ENCODE results near the gene PRIM1. TPM values are rescaled to one million over a fixed set of nuclear protein-coding genes. Genes with fewer than 3 reads are reported as not detected.

Gene PRIM1
- total and polyA plus RNA-seq, 2 of the 13 experiments (the other 11 are each of a cell fraction or from before 2014, with no cell fraction given), result 30.0 to 47.3 TPM

DNA sequence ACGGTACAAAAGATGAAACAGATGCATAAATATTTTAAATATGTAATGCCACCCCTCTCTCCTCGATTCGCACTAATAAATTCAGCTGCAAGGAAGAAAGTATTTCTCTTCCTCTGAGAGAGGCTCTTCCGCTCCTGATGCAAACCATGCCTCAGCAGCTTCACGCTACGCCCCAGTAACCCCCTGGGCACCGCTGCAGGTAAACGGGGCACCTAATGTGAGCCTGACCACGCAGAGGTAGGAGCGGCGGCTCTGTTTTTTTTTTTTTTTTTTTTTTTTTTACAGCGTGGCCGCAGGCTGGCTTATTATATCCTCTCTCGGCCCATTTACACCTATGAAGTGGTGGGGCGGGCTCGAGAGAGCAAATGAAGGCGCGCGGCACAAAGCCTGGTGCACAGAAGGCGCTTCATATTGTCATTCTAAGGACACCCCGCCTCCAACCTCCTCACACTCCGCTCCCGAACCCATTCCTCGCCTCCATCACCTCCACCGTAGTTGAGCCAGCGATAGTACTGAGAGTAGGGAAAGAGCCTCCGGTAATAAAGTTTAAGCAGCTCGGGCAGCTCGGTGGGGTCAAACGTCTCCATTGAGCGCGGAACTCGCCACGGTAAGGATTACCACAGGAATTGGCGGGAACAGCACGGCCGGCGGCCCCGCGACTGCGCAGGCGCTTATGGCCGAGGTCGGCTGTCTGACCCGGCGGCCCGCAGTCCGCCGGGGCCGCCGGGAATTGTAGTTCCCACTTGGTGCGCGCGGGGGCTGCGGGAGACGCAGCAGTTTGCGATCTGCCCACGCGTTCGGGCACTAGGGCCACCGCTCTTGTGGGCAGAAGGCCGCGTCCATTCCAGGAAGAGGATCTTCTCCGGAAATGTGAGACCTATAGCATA, at the start of gene PRIM1 (continued):
- TF ChIP-seq IRF1 (CRISPR knock-in tag; IDR thresholded peaks at IDR 0.05; ENCODE audit: low read depth), result no peak
- TF ChIP-seq ZNF569 (CRISPR knock-in tag; IDR thresholded peaks at IDR 0.05; ENCODE audit: borderline replicate concordance), result no peak
- peak; percentile 41; the same call in 1 of the 2 replicates for TF ChIP-seq ELF3 (CRISPR knock-in tag; IDR thresholded peaks at IDR 0.05)
- TF ChIP-seq CAMTA2 (CRISPR knock-in tag; IDR thresholded peaks at IDR 0.05; ENCODE audit: borderline replicate concordance), result no peak
- TF ChIP-seq GABPB1 (CRISPR knock-in tag; IDR thresholded peaks at IDR 0.05), result peak; percentile 90
- no peak for TF ChIP-seq ATF5 (CRISPR knock-in tag; IDR thresholded peaks at IDR 0.05; ENCODE audit: low read depth)
- no peak; the same call in 1 of the 2 replicates for TF ChIP-seq JDP2 (CRISPR knock-in tag; IDR thresholded peaks at IDR 0.05; ENCODE audit: borderline replicate concordance)
- TF ChIP-seq ZNF780A (CRISPR knock-in tag; IDR thresholded peaks at IDR 0.05), result no peak
- TF ChIP-seq ZNF777 (CRISPR knock-in tag; IDR thresholded peaks at IDR 0.05), result no peak
- 0 out of 2 replicates have a peak, but pooled peaks have one; percentile 61 for TF ChIP-seq MEIS1 (CRISPR knock-in tag; IDR thresholded peaks at IDR 0.05; ENCODE audit: borderline replicate concordance)
- TF ChIP-seq ZFP36L1 (CRISPR knock-in tag; IDR thresholded peaks at IDR 0.05), result no peak
- TF ChIP-seq NPAS2 (CRISPR knock-in tag; IDR thresholded peaks at IDR 0.05; ENCODE audit: borderline replicate concordance), result no peak
- TF ChIP-seq, protein P1, sequence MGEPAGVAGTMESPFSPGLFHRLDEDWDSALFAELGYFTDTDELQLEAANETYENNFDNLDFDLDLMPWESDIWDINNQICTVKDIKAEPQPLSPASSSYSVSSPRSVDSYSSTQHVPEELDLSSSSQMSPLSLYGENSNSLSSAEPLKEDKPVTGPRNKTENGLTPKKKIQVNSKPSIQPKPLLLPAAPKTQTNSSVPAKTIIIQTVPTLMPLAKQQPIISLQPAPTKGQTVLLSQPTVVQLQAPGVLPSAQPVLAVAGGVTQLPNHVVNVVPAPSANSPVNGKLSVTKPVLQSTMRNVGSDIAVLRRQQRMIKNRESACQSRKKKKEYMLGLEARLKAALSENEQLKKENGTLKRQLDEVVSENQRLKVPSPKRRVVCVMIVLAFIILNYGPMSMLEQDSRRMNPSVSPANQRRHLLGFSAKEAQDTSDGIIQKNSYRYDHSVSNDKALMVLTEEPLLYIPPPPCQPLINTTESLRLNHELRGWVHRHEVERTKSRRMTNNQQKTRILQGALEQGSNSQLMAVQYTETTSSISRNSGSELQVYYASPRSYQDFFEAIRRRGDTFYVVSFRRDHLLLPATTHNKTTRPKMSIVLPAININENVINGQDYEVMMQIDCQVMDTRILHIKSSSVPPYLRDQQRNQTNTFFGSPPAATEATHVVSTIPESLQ (CRISPR knock-in tag; conservative IDR thresholded peaks at IDR 0.05), result no peak
- TF ChIP-seq ZBTB20 (CRISPR knock-in tag; IDR thresholded peaks at IDR 0.05; ENCODE audit: borderline replicate concordance, low read depth), result peak; percentile 42; the same call in 1 of the 2 replicates
- TF ChIP-seq KAT7 (CRISPR knock-in tag; IDR thresholded peaks at IDR 0.05; ENCODE audit: borderline replicate concordance), result no peak
- no peak for TF ChIP-seq RFX1 (IDR thresholded peaks at IDR 0.05)
- no peak for TF ChIP-seq HNRNPUL1 (IDR thresholded peaks at IDR 0.05; ENCODE audit: low read depth, low read length)
- TF ChIP-seq TERF1 (CRISPR knock-in tag; IDR thresholded peaks at IDR 0.05), result no peak
- TF ChIP-seq, protein P2, sequence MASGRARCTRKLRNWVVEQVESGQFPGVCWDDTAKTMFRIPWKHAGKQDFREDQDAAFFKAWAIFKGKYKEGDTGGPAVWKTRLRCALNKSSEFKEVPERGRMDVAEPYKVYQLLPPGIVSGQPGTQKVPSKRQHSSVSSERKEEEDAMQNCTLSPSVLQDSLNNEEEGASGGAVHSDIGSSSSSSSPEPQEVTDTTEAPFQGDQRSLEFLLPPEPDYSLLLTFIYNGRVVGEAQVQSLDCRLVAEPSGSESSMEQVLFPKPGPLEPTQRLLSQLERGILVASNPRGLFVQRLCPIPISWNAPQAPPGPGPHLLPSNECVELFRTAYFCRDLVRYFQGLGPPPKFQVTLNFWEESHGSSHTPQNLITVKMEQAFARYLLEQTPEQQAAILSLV (CRISPR knock-in tag; IDR thresholded peaks at IDR 0.05; ENCODE audit: borderline replicate concordance), result peak; percentile 53; the same call in 1 of the 2 replicates
- TF ChIP-seq EED (CRISPR knock-in tag; IDR thresholded peaks at IDR 0.05), result 0 out of 2 replicates have a peak, but pooled peaks have one; percentile 51
- TF ChIP-seq ZNF567 (CRISPR knock-in tag; IDR thresholded peaks at IDR 0.05; ENCODE audit: borderline replicate concordance), result no peak
- peak; percentile 68 for TF ChIP-seq RBFOX2 (IDR thresholded peaks at IDR 0.05; ENCODE audit: low read depth, low read length)
- no peak for TF ChIP-seq DNMT1 (CRISPR knock-in tag; IDR thresholded peaks at IDR 0.05)
- no peak for TF ChIP-seq ZNF337 (CRISPR knock-in tag; IDR thresholded peaks at IDR 0.05; ENCODE audit: borderline replicate concordance, low read depth)
